A673 (cell line): ENCODE data around the gene MAPKAPK3.

Experiments
- EZH2 ChIP-seq: fragments of 200-600 bp; sonication (generic); IDR thresholded peaks from 2 replicates; pipeline ENCODE4 v1.6.1; 2017; ENCODE audit warnings: borderline replicate concordance, low read depth, mild to moderate bottlenecking, mixed read lengths, antibody characterized with exemption, low read length; ENCODE audit not compliant: poor library complexity, severe bottlenecking
- TF ChIP-seq, protein P1 (sequence below): fragments of 300-800, 200-600 bp; sonication (generic); conservative IDR thresholded peaks from 2 replicates; pipeline ENCODE4 v1.5.1; 2017; ENCODE audit warnings: low read depth, mild to moderate bottlenecking, antibody characterized with exemption, low read length, moderate library complexity, mixed read lengths

DNA sequence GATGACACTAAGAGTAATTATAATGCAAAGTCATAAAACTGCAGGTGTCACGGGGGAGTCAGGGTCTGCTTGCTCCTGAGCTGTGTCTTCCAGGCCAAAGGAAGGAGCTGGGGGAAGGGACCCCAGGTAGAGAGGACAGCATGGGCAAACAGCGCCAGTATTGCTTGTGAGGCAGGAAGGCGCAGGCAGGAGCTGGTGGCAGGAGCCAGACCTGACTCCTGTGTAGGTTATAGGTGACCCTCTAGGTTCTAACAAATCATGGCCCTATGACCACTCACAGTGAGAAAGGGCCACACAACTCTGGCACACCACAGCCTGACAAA, 7.2 kb upstream of the MAPKAPK3 start:
- TF ChIP-seq, protein P1, sequence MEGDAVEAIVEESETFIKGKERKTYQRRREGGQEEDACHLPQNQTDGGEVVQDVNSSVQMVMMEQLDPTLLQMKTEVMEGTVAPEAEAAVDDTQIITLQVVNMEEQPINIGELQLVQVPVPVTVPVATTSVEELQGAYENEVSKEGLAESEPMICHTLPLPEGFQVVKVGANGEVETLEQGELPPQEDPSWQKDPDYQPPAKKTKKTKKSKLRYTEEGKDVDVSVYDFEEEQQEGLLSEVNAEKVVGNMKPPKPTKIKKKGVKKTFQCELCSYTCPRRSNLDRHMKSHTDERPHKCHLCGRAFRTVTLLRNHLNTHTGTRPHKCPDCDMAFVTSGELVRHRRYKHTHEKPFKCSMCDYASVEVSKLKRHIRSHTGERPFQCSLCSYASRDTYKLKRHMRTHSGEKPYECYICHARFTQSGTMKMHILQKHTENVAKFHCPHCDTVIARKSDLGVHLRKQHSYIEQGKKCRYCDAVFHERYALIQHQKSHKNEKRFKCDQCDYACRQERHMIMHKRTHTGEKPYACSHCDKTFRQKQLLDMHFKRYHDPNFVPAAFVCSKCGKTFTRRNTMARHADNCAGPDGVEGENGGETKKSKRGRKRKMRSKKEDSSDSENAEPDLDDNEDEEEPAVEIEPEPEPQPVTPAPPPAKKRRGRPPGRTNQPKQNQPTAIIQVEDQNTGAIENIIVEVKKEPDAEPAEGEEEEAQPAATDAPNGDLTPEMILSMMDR, result no peak
- no peak for TF ChIP-seq EZH2
